Fibroblast of mammary gland (primary cell): ENCODE data around the gene EFNA1.

Source experiments
- DNase-seq: peaks from one replicate; pipeline ENCODE4 v3.0.0-alpha.2; 2010; ENCODE audit warnings: low read depth
- H3K4me3 ChIP-seq: 2 replicates; pipeline ENCODE4 v1.5.1; 2011; ENCODE audit warnings: low read depth, mild to moderate bottlenecking, low read length, moderate library complexity; ENCODE audit not compliant: control insufficient read depth
- TF ChIP-seq, protein P1 (sequence below): conservative IDR thresholded peaks from 2 replicates; pipeline ENCODE4 v1.5.1; 2011; ENCODE audit warnings: low read depth, low read length, inconsistent platforms; ENCODE audit not compliant: control insufficient read depth, insufficient read depth

The EFNA1 gene

DNA sequence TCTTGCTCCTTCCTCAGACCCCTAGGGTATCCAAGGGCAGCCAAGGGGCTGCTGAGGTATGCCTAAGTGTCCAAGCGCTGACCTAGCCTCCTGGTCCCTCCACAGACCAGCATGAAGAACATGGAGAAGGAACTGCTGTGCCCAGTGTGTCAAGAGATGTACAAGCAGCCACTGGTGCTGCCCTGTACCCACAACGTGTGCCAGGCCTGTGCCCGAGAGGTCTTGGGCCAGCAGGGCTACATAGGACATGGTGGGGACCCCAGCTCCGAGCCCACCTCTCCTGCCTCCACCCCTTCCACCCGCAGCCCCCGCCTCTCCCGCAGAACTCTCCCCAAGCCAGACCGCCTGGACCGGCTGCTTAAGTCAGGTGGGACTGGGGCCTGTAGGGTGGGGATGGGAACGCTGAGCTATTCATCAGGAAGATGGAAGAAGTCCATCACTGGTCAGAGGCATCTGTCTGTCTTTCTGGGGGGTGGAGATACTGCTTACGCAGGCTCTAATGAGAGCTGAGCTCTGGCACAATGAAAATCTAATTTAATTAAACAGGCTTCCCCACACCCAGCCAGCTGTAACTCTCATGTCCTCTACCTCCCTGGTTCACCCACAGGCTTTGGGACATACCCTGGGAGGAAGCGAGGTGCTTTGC is 47.7 kb downstream of the EFNA1 start:
- H3K4me3 ChIP-seq: no peak overlapping the region
- TF ChIP-seq, protein P1, sequence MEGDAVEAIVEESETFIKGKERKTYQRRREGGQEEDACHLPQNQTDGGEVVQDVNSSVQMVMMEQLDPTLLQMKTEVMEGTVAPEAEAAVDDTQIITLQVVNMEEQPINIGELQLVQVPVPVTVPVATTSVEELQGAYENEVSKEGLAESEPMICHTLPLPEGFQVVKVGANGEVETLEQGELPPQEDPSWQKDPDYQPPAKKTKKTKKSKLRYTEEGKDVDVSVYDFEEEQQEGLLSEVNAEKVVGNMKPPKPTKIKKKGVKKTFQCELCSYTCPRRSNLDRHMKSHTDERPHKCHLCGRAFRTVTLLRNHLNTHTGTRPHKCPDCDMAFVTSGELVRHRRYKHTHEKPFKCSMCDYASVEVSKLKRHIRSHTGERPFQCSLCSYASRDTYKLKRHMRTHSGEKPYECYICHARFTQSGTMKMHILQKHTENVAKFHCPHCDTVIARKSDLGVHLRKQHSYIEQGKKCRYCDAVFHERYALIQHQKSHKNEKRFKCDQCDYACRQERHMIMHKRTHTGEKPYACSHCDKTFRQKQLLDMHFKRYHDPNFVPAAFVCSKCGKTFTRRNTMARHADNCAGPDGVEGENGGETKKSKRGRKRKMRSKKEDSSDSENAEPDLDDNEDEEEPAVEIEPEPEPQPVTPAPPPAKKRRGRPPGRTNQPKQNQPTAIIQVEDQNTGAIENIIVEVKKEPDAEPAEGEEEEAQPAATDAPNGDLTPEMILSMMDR: no peak
- no peak for DNase-seq

DNA sequence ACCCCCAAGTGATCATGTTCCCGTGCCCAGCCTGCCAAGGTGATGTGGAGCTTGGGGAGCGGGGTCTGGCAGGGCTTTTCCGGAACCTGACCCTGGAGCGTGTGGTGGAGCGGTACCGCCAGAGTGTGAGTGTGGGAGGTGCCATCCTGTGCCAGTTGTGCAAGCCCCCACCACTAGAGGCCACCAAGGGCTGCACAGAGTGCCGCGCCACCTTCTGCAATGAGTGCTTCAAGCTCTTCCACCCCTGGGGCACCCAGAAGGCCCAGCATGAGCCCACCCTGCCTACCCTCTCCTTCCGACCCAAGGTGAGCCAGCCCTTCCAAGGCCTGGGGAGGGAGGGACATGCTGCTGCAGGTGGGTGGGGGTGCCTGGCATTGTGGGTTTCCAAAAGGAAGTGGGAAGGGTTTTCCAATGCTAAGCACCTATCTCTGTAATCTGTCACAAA is 48.3 kb downstream of the EFNA1 start:
- DNase-seq: no peak
- H3K4me3 ChIP-seq: no peak overlapping the region
- TF ChIP-seq, protein P1: no peak

DNA sequence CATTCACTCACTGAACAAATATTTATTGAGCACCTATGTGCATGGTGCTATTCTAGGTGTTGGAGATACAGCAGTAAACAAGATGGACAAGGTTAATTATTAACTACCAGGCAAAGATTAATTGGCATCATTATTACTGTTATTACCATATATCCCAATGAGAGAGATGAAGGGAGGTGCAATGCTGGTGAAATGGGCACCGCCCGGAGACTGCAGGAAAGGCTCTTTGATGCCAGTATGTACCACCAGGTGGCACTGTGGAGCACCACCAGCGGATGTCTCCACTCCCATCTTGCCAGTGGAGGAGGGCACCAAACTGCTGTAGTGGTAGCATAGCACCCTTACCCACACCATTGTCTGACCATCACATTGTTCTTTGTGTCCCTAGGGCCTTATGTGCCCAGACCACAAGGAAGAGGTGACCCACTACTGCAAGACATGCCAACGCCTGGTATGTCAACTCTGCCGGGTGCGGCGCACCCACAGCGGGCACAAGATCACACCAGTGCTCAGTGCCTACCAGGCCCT is 48.9 kb downstream of the EFNA1 start:
- H3K4me3 ChIP-seq: no peak overlapping the region
- peak; percentile 68 for DNase-seq
- TF ChIP-seq, protein P1: peak; percentile 93

DNA sequence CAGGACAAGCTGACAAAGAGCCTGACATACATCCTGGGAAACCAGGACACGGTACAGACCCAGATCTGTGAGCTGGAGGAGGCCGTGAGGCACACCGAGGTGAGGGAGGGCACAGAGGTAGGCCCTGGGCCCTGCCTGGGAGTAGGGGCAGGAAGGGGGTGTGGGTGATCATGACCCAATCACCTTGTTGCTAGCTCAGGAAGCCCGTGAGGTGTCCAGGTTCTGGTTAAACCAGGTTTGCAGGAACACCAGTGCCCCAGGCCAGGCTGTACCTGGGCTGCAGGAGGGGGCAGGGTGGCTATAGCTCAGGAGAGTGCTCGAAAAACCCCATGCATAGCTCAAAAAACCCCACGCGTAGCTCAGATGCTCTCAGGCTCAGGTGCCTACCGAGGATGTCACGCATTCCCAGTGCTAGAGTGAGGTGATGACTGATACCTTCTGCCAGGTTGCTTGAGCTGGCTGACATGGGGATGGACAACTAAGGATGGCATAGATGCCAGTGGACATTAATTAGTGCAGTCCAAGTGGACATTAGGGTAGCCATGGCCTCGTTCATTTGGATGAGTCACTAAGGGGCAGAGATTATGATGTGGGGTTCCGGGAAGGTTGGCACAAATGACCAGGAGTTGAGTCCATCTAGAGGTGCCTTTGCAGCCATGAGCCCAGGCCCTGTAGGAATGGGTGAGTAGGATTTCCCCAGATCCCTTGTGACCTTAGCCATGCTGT is 49.7 kb downstream of the EFNA1 start:
- TF ChIP-seq, protein P1: no peak
- no peak for DNase-seq
- H3K4me3 ChIP-seq: no peak overlapping the region

DNA sequence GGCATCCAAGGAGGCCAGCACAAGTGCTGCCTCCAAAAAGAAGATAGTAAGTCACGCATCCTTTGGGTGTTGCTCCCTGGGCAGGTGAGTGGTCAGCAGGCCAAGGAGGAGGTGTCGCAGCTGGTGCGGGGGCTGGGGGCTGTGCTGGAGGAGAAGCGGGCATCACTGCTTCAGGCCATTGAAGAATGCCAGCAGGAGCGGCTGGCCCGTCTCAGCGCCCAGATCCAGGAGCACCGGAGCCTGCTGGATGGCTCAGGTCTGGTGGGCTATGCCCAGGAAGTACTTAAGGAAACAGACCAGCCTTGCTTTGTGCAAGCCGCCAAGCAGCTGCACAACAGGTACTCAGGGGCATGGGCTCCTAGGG is 50.2 kb downstream of the EFNA1 start:
- no peak overlapping the region for H3K4me3 ChIP-seq
- TF ChIP-seq, protein P1: no peak
- DNase-seq: no peak

DNA sequence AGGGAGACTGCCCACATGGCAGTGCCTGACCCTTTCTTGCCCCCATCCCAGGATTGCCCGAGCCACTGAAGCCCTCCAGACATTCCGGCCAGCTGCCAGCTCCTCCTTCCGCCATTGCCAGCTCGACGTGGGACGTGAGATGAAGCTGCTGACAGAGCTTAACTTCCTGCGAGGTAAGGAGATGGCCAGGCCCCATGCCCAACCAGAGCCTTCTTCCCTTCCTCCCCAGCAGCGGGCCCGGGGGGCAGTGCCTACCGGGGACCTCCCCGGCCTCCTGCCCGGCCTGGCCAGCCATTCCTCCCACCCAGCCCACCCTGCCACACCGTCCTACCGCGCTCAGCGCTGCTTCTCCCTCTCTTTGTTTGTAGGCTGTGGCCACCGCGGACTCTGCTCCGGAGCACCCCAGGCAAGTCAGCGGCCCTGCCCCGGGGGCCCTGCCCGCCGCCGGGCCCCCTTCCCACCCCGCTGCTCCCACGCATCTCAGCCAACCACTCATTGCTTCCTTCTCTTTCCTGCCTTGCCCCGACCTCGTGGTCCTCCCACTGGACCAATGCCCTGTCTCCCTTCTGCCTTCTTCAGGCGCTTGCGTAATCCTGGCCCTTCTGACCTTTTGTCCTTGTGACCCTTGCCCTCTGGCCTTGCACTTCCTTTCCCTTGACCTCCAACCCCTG is 50.9 kb downstream of the EFNA1 start:
- TF ChIP-seq, protein P1: no peak
- no peak overlapping the region for H3K4me3 ChIP-seq
- no peak for DNase-seq
